HG02885 (cell line): ENCODE measurements around the gene GPC6.
"Not testable (repeated sequence)": the region's sequence is repeated elsewhere in the genome, so short reads cannot be mapped to it uniquely, and the experiment has no call there.

ENCODE experiments used
- ATAC-seq: cut with Tn5 transposase; IDR thresholded peaks from one replicate; pipeline ENCODE4 v1.9.1; 2021; ENCODE audit warnings: mild to moderate bottlenecking; ENCODE audit not compliant: unreplicated experiment, poor library complexity

GPC6 gene

DNA sequence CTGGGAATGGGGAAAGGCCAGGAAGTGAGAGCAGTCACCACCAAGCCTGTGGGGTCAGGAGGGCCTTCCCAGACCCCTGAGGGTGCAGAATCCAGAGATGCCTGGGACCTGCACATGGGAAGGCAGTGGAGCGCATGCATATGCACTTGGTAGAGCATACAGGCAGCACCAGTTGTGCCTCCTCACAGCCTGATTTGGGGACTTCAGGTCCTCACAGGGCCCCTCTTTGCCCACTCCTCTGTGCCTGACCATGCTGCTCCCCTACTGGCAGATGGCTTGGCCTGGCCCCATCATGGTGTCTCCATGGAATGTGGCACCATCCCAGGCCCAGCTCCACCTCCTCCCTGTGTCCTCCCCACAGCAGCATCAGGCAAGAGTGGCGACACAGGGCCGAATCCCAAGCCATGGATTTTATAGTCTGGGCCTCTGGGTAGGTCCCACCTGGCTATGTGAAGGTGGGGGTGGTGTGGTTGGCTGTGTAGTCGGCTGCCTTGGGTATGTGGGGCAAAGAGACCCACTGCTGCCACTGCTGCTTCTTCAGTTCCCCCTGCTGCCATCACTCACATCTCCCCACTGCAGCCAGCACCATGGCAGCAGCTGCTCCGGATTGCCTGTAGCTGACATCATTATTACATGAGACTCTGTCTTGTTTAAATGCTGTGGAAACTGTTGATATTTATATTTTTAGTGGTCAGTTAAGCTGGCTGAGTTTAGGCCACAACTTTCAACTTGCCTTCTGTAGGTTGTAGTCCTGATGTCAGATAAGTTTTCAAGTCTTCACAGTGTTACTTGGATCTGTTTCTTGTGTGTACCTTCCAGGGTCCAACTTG, 247.0 kb downstream of the GPC6 start:
- ATAC-seq: no peak

GRCh38 chr13:93476175-93476574, 249.6 kb downstream of the GPC6 start:
- ATAC-seq: no peak

DNA sequence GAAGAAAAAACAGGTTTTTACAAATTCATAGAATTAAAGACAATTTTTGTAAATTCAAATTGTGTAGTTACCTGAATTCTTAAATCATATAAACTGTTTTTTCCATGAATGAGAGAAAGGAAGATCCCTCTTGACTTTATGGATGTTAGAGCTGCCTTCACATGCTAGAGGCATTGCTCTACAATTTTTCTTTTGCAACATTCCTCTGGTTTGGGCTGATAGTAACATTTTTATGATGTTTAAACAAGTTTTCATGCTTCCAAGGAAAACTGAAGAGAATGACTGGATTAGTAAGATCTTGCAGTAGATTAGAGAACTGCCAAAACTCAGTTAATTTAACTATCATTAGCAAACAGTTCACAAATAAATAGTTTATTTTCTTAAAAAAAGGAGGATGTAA, 250.6 kb downstream of the GPC6 start:
- no peak for ATAC-seq

DNA sequence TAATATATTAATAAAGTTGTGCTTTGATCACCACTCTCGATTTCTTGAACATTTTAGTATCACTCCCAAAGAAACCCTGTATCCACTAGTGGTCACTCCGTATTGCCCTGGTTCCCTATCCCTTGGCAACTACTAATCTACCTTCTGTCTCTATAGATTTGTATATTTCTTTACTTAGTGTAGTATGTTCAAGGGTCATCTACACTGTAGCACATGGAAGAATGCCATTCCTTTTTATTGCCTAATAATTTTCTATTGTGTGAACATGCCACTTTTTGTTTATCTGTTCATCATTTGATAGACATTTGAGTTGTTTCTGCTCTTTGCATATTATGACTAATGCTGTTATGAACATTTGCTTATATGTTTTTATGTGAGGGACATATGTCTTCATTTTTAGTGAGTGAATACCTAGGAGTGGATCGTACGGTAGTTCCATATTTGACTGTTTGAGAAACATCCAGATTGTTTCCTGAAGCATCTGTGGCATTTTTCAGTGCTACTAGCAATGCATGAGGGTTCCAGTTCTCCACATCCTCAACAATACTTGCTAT, 254.0 kb downstream of the GPC6 start:
- ATAC-seq: no peak

DNA sequence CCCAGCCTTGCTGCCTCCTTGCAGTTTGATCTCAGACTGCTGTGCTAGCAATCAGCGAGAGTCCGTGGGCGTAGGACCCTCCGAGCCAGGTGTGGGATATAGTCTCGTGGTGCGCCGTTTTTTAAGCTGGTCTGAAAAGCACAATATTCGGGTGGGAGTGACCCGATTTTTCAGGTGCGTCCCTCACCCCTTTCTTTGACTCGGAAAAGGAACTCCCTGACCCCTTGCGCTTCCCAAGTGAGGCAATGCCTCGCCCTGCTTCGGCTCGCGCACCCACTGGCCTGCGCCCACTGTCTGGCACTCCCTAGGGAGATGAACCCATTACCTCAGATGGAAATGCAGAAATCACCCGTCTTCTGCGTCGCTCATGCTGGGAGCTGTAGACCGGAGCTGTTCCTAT, 269.5 kb downstream of the GPC6 start:
- not testable (repeated sequence) for ATAC-seq

DNA sequence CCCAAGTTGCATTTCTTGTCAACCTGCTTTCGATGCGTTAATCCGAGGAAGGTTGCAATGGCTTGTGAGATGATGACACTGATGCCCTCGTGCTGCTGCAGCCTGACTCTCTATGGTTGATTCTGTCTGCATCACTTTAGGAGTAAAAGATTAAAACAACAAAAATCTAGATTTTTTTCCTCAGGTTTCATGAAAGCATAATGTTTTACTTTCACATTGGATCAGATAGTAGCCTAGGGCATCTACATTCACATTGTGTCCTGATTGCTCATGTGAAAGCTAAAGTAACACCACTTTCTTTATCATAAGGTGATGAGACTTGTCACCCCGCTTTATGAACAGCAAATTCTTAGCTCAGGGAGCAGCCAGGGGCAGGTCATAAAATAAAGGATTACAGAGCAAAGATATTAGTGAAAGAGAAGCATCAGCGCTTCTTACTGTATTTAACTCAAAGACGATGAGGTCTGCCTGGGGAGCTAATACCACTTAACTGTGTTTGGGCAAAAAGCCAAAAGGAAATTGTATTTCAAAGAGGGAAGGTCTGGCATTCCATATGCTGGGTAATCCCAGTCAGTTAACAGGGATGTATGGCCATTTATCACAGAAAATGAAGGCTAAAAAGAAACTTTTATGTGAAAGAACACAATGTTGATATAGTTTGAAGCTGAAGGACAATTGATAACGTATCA, 270.5 kb downstream of the GPC6 start:
- no peak for ATAC-seq

GRCh38 chr13:93499991-93500390, 273.4 kb downstream of the GPC6 start:
- ATAC-seq: no peak

- no peak for ATAC-seq
Measured at GRCh38 chr13:93502071-93502470, 275.5 kb downstream of the GPC6 start.

- ATAC-seq: no peak
Measured at GRCh38 chr13:93502987-93503615, 276.5 kb downstream of the GPC6 start.

GRCh38 chr13:93505104-93505952, 278.7 kb downstream of the GPC6 start:
- ATAC-seq: no peak

- no peak for ATAC-seq
Measured at GRCh38 chr13:93511011-93511410, 284.4 kb downstream of the GPC6 start.

DNA sequence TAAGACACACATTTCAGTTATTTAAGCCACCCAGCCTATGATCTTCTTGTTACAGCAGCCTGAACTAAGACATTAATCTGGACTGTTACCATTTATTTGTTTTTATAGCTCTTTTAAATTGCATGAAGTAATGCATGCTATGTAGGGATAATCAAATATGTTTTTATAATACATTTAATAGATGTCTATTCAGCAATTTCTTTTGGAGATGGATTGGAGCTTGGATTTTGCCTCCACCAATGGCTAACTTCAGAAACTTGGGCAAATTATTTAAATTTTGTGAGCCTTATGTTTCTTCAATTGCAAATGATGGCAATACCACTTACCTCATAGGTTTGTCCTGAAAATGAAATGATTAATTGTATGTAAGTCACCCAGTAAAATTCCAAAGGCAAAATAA, 288.7 kb downstream of the GPC6 start:
- no peak for ATAC-seq

DNA sequence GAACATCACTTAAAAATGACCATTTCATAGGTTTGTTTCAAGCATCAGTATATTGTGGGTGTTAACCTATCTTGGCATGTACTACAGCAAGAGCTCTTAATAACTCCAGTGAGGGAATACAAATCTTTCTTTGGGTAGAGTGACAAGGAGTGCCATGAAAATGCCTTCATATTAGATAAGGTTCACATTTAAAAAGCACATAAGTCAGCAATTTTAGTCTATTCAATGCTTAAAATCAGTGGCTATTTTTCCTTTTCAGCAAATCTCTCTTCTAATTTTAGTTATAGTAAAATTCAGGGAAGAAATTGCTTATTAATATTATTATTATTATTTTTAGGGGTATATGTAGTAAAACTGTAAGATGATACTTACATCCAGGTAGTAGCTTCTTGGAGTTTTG, 291.1 kb downstream of the GPC6 start:
- no peak for ATAC-seq

DNA sequence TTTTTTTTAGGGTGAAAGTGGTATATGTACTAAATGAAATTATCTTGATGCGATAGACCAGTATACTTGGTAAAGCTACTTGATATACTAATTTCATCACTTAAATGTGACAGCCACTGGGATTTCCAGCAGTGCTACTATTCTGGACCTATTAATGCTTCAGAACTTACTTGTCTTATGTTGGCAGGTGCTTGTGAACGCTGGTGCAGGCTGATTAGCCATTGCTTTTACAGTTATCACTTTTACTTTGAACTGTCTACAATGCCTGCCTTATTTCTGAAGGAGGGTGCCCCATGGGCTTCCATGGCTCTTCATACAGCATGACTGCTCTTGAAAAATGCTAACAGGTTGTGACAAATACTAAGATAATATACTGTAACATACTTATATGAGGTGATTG, 294.7 kb downstream of the GPC6 start:
- no peak for ATAC-seq

GRCh38 chr13:93522501-93522900, 295.9 kb downstream of the GPC6 start:
- ATAC-seq: no peak

DNA sequence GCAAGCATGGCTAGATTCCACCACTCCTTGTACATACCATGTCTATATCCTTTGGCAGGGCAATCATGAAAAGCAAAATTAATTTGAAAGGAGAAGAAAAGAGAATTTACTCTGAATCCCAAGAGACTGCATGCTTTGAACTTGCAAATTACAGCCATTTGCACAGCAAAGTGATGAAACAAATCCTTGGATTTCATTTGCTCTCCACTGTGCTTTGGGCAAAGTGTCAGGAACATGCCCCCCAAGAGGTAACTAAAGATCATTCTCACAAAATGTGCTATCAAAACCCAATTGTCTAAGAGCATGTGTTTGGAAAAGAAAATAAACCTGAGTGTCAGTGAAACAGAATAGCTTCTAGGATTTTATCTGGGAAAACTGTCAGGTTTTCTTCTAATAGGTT, 298.5 kb downstream of the GPC6 start:
- ATAC-seq: no peak

GRCh38 chr13:93527748-93528297, 301.2 kb downstream of the GPC6 start:
- no peak for ATAC-seq

- no peak for ATAC-seq
Measured at GRCh38 chr13:93529961-93530360, 303.4 kb downstream of the GPC6 start.

GRCh38 chr13:93534181-93534700, 307.6 kb downstream of the GPC6 start:
- no peak for ATAC-seq

GRCh38 chr13:93535251-93535650, 308.6 kb downstream of the GPC6 start:
- ATAC-seq: no peak
